Adrenal gland (tissue), 12 donors: ENCODE data around the gene PPFIA2. TPM values are rescaled to one million over a fixed set of nuclear protein-coding genes. Genes with fewer than 3 reads are reported as not detected.

ENCODE experiments used
- DNase-seq, 7 donors: peaks; one replicate each; pipeline ENCODE4 v3.0.0-alpha.2; 2019 to 2020
- H3K27ac ChIP-seq, 5 donors: fragments of 200-600 bp; sonication (generic) in 4 of 5; 1 replicate in 3 of 5; 2 replicates in 2 of 5; pipeline versions ENCODE4 v1.5.1 to v1.8.0; 2016 to 2020; ENCODE audit warnings: mild to moderate bottlenecking in 1 of 5
- H3K27me3 ChIP-seq: fragments of 200-600 bp; 2 replicates; pipeline ENCODE4 v1.8.0; 2021
- H3K36me3 ChIP-seq, 2 donors: fragments of 200-600 bp; replicated peaks in 1 of 2; 1 replicate in 1 of 2; 2 replicates in 1 of 2; pipeline versions ENCODE4 v1.5.1 to v1.8.0; 2018 to 2022
- H3K4me1 ChIP-seq, 2 donors: fragments of 200-600 bp; replicated peaks in 1 of 2; 1 replicate in 1 of 2; 2 replicates in 1 of 2; pipeline versions ENCODE4 v1.5.1 to v1.8.0; 2018 to 2021
- H3K4me3 ChIP-seq, 4 donors: fragments of 200-600 bp; sonication (generic) in 3 of 4; one replicate each; pipeline ENCODE4 v1.5.1; 2016 to 2018
- H3K9me3 ChIP-seq, 3 donors: fragments of 200-600 bp; sonication (generic) in 1 of 3; replicated peaks in 1 of 3; 1 replicate in 2 of 3; 2 replicates in 1 of 3; pipeline versions ENCODE4 v1.5.1 to v1.8.0; 2016 to 2021
- CTCF ChIP-seq, 6 experiments: fragments of 450-650 bp in 4 of 6; fragments of 200-600 bp in 2 of 6; sonication (generic) in 1 of 6; IDR thresholded peaks; 1 replicate in 5 of 6; 2 replicates in 1 of 6; pipeline versions ENCODE4 v1.5.1 to v1.8.0; 2016 to 2021; ENCODE audit warnings: antibody characterized with exemption in 6 of 6, mild to moderate bottlenecking in 2 of 6, moderate library complexity in 1 of 6
- POLR2A ChIP-seq, 2 donors: fragments of 450-650 bp; IDR thresholded peaks; one replicate each; pipeline ENCODE4 v1.6.1; 2017; ENCODE audit warnings: antibody characterized with exemption in 2 of 2, mild to moderate bottlenecking in 2 of 2, moderate library complexity in 1 of 2
- WGBS, 4 donors: extraction: QIAGEN DNeasy Blood & Tissue Kit in 2 of 4; methylation state at CpG; one replicate each; pipeline versions ENCODE4 v1.1.5 to v1.1.7; 2013 to 2017; 5-methylcytosine and 5-hydroxymethylcytosine counted together
- intact Hi-C, 2 donors: fragments of 100-400 bp; cut with DNase I; formaldehyde crosslinking; loops; one replicate each; pipeline versions ENCODE4 v1.14.1 to v1.15.0; 2022 to 2023
- polyA plus RNA-seq, 3 donors: library from polyadenylated mRNA; stranded (reverse); fragments of 200-250 nt in 2 of 3; fragments of 350-450 nt in 1 of 3; fragmentation: Illumina TruSeq in 1 of 3; extraction: RNeasy Lipid Tissue Mini Kit (QIAGEN cat#74804) in 1 of 3; gene quantifications; one replicate each; pipeline ENCODE4 v1.2.3, GENCODE V29; 2013 to 2014
- total RNA-seq, 9 donors: library from RNA; depleted of rRNA in 4 of 9; stranded (reverse); fragments of >200 nt in 4 of 9; fragments of 120-200 nt in 1 of 9; fragmentation: NEBNext Ultra II Directional in 1 of 9; extraction: Animal tissue kit (Norgen Biotek cat#: 25700) in 1 of 9; gene quantifications; one replicate each; pipeline versions ENCODE4 v1.1.0 to v1.2.4, GENCODE V29; 2013 to 2023
- donor health status: healthy with polysubstance abuse.
- donor health status: Bipolar disorder and iron deficiency.
- donor health status: DM: yes; HTN: yes; CAD: no.
- donor health status: DM: no; HTN: no; CAD: no.
- donor health status: DM: no; HTN: no; CAD: no.
- donor health status: DM: yes; HTN: yes; CAD: no.

PPFIA2 gene
- total and polyA plus RNA-seq, 12 donors, result 0.35 to 16.4 (median 2.4) TPM

GRCh38 chr12:81332054-81332453 is 427.1 kb downstream of the PPFIA2 start:
- intact Hi-C loops, result no loop called here
- Histone ChIP-seq H3K36me3 (no peaks in the 10 kb centered on the region), H3K4me1 (no peaks in the 10 kb centered on the region), H3K27ac (no peak overlapping the region), H3K27me3 (no peaks in the 10 kb centered on the region), H3K4me3 (no peak overlapping the region), H3K9me3 (no peaks in the 10 kb centered on the region)
- no peak for DNase-seq
- 45 to 53% (median 47%) methylated on average over 4 of the region's 4 CpGs for WGBS, 4 donors
- TF ChIP-seq CTCF (IDR thresholded peaks at IDR 0.05) (no peak), POLR2A (IDR thresholded peaks at IDR 0.05) (no peak)

GRCh38 chr12:81330480-81330879 is 428.7 kb downstream of the PPFIA2 start:
- Histone ChIP-seq H3K27ac (no peak overlapping the region), H3K4me1 (no peaks in the 10 kb centered on the region), H3K36me3 (no peaks in the 10 kb centered on the region), H3K4me3 (no peak overlapping the region), H3K9me3 (no peaks in the 10 kb centered on the region), H3K27me3 (no peaks in the 10 kb centered on the region)
- intact Hi-C loops, result no loop called here
- no peak for TF ChIP-seq CTCF (IDR thresholded peaks at IDR 0.05)
- no peak for TF ChIP-seq POLR2A (IDR thresholded peaks at IDR 0.05)
- 83 to 97% (median 88%) methylated on average over 1 of the region's 1 CpG for WGBS, 4 donors
- DNase-seq, result no peak

GRCh38 chr12:81329085-81329484 is 430.1 kb downstream of the PPFIA2 start:
- Histone ChIP-seq H3K27ac (no peak overlapping the region), H3K36me3 (no peaks in the 10 kb centered on the region), H3K4me3 (no peak overlapping the region), H3K27me3 (no peaks in the 10 kb centered on the region), H3K4me1 (no peaks in the 10 kb centered on the region), H3K9me3 (no peaks in the 10 kb centered on the region)
- intact Hi-C loops, result no loop called here
- TF ChIP-seq POLR2A (IDR thresholded peaks at IDR 0.05), result no peak
- TF ChIP-seq CTCF (IDR thresholded peaks at IDR 0.05), result no peak
- WGBS, 4 donors, result 72 to 86% (median 85%) methylated on average over 2 of the region's 2 CpGs
- DNase-seq, result no peak

- DNase-seq, result no peak
- Histone ChIP-seq H3K27me3 (no peaks in the 10 kb centered on the region), H3K27ac (no peak overlapping the region), H3K4me3 (no peak overlapping the region), H3K9me3 (no peaks in the 10 kb centered on the region), H3K4me1 (no peaks in the 10 kb centered on the region), H3K36me3 (no peaks in the 10 kb centered on the region)
- intact Hi-C loops, result no loop called here
- TF ChIP-seq POLR2A (IDR thresholded peaks at IDR 0.05) (no peak), CTCF (IDR thresholded peaks at IDR 0.05) (no peak)
Measured at GRCh38 chr12:81327425-81327824, 431.7 kb downstream of the PPFIA2 start.
